ENCODE measurements around the gene RAB3GAP2. TPM values are rescaled to one million over a fixed set of nuclear protein-coding genes. Genes with fewer than 3 reads are reported as not detected.

Gene RAB3GAP2
- total and polyA plus RNA-seq, 2 of the 13 experiments (the other 11 are each of a cell fraction or from before 2014, with no cell fraction given), result 22.6 to 25.0 TPM

DNA sequence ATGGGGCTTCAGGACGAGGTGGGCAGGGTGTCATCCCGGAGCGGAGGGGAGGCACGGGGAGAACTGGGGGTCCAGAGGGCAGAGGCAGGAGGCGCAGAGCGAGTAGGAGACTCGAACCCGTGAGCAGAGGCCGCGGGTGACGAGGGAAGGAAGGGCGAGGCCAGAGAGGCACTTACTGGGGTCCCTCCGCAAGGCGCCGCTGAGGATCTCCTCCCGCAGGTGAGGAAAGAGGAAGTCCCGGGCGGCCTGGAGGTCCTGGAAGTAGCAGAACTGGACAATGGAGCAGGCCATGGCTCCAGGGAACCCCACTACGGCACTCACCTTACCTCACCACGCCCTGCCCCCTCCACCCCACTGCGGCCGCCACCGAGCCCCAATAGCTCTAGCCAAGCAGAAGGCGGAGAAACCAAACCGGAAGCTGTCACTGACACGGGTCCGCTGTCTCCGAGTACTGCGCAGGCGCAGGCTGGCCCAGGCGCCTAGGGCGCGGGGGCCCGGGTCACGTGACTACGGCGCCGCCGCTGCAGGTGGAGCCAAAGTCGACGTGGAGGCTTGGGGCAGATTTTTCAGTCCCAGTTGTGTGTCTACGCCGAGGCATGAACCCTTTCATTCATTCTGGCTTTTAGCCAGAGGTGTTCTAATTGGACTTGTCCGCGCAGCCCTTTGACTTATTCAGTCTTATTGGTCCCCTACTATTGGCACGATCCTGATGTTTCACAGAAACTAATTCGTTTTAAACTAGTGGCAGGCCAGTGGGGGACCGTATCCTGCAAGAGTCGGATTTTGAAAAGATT lies at the start of gene RAB3GAP2 (continued):
- no peak for TF ChIP-seq MAFK (conservative IDR thresholded peaks at IDR 0.05 in 1 of 2, IDR thresholded peaks at IDR 0.05 in 1 of 2; ENCODE audit: low read length in 2 of 2)
- TF ChIP-seq ATF1 (CRISPR knock-in tag; IDR thresholded peaks at IDR 0.05), result peak; percentile 71; the same call in 1 of the 2 replicates
- no peak for TF ChIP-seq ZNF75D (CRISPR knock-in tag; IDR thresholded peaks at IDR 0.05; ENCODE audit: borderline replicate concordance)
- TF ChIP-seq PAWR (CRISPR knock-in tag; IDR thresholded peaks at IDR 0.05; ENCODE audit: borderline replicate concordance), result no peak
- TF ChIP-seq, protein P1, sequence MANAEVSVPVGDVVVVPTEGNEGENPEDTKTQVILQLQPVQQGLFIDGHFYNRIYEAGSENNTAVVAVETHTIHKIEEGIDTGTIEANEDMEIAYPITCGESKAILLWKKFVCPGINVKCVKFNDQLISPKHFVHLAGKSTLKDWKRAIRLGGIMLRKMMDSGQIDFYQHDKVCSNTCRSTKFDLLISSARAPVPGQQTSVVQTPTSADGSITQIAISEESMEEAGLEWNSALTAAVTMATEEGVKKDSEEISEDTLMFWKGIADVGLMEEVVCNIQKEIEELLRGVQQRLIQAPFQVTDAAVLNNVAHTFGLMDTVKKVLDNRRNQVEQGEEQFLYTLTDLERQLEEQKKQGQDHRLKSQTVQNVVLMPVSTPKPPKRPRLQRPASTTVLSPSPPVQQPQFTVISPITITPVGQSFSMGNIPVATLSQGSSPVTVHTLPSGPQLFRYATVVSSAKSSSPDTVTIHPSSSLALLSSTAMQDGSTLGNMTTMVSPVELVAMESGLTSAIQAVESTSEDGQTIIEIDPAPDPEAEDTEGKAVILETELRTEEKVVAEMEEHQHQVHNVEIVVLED (CRISPR knock-in tag; IDR thresholded peaks at IDR 0.05; ENCODE audit: borderline replicate concordance), result peak; percentile 85
- no peak for TF ChIP-seq PCBP2 (optimal IDR thresholded peaks at IDR 0.05; ENCODE audit: low read depth, low read length, poor library complexity, severe bottlenecking)
- TF ChIP-seq, protein P2, sequence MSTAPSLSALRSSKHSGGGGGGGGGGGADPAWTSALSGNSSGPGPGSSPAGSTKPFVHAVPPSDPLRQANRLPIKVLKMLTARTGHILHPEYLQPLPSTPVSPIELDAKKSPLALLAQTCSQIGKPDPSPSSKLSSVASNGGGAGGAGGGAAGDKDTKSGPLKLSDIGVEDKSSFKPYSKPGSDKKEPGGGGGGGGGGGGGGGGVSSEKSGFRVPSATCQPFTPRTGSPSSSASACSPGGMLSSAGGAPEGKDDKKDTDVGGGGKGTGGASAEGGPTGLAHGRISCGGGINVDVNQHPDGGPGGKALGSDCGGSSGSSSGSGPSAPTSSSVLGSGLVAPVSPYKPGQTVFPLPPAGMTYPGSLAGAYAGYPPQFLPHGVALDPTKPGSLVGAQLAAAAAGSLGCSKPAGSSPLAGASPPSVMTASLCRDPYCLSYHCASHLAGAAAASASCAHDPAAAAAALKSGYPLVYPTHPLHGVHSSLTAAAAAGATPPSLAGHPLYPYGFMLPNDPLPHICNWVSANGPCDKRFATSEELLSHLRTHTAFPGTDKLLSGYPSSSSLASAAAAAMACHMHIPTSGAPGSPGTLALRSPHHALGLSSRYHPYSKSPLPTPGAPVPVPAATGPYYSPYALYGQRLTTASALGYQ (CRISPR knock-in tag; IDR thresholded peaks at IDR 0.05), result 0 out of 2 replicates have a peak, but pooled peaks have one; percentile 35
- no peak for TF ChIP-seq ZNF383 (CRISPR knock-in tag; IDR thresholded peaks at IDR 0.05; ENCODE audit: borderline replicate concordance)
- no peak; the same call in 1 of the 2 replicates for TF ChIP-seq ZMYM3 (CRISPR knock-in tag; IDR thresholded peaks at IDR 0.05)
- peak; percentile 42; the same call in 1 of the 2 replicates for TF ChIP-seq ZSCAN22 (CRISPR knock-in tag; IDR thresholded peaks at IDR 0.05)
- TF ChIP-seq ZNF234 (CRISPR knock-in tag; conservative IDR thresholded peaks at IDR 0.05), result no peak
- TF ChIP-seq TOE1 (CRISPR knock-in tag; IDR thresholded peaks at IDR 0.05), result no peak
- TF ChIP-seq, protein P3, sequence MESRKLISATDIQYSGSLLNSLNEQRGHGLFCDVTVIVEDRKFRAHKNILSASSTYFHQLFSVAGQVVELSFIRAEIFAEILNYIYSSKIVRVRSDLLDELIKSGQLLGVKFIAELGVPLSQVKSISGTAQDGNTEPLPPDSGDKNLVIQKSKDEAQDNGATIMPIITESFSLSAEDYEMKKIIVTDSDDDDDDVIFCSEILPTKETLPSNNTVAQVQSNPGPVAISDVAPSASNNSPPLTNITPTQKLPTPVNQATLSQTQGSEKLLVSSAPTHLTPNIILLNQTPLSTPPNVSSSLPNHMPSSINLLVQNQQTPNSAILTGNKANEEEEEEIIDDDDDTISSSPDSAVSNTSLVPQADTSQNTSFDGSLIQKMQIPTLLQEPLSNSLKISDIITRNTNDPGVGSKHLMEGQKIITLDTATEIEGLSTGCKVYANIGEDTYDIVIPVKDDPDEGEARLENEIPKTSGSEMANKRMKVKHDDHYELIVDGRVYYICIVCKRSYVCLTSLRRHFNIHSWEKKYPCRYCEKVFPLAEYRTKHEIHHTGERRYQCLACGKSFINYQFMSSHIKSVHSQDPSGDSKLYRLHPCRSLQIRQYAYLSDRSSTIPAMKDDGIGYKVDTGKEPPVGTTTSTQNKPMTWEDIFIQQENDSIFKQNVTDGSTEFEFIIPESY (CRISPR knock-in tag; IDR thresholded peaks at IDR 0.05), result no peak
- no peak for TF ChIP-seq ZNF678 (CRISPR knock-in tag; IDR thresholded peaks at IDR 0.05)
- peak; percentile 79; the same call in 1 of the 2 replicates for TF ChIP-seq ZNF737 (CRISPR knock-in tag; IDR thresholded peaks at IDR 0.05; ENCODE audit: borderline replicate concordance)
- TF ChIP-seq, protein P4, sequence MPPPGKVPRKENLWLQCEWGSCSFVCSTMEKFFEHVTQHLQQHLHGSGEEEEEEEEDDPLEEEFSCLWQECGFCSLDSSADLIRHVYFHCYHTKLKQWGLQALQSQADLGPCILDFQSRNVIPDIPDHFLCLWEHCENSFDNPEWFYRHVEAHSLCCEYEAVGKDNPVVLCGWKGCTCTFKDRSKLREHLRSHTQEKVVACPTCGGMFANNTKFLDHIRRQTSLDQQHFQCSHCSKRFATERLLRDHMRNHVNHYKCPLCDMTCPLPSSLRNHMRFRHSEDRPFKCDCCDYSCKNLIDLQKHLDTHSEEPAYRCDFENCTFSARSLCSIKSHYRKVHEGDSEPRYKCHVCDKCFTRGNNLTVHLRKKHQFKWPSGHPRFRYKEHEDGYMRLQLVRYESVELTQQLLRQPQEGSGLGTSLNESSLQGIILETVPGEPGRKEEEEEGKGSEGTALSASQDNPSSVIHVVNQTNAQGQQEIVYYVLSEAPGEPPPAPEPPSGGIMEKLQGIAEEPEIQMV (CRISPR knock-in tag; IDR thresholded peaks at IDR 0.05; ENCODE audit: low read depth), result peak; percentile 95
- TF ChIP-seq BORCS8-MEF2B (CRISPR knock-in tag; IDR thresholded peaks at IDR 0.05), result peak; percentile 77
- TF ChIP-seq, protein P5, sequence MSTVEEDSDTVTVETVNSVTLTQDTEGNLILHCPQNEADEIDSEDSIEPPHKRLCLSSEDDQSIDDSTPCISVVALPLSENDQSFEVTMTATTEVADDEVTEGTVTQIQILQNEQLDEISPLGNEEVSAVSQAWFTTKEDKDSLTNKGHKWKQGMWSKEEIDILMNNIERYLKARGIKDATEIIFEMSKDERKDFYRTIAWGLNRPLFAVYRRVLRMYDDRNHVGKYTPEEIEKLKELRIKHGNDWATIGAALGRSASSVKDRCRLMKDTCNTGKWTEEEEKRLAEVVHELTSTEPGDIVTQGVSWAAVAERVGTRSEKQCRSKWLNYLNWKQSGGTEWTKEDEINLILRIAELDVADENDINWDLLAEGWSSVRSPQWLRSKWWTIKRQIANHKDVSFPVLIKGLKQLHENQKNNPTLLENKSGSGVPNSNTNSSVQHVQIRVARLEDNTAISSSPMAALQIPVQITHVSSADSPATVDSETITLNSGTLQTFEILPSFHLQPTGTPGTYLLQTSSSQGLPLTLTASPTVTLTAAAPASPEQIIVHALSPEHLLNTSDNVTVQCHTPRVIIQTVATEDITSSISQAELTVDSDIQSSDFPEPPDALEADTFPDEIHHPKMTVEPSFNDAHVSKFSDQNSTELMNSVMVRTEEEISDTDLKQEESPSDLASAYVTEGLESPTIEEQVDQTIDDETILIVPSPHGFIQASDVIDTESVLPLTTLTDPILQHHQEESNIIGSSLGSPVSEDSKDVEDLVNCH (CRISPR knock-in tag; IDR thresholded peaks at IDR 0.05), result no peak
